Stomach (tissue), 4 donors: ENCODE measurements around the gene VGLL2.

Experiments
- EP300 ChIP-seq: sonication (generic); formaldehyde crosslinking; IDR thresholded peaks from one replicate; pipeline ENCODE4 v1.6.1; 2017; ENCODE audit warnings: antibody characterized with exemption
- POLR2A ChIP-seq, 4 donors: fragments of 450-650 bp; IDR thresholded peaks; one replicate each; pipeline ENCODE4 v1.6.1; 2016; ENCODE audit warnings: antibody characterized with exemption in 4 of 4, control low read depth in 2 of 4, mild to moderate bottlenecking in 1 of 4, moderate library complexity in 1 of 4
- TF ChIP-seq, protein P1 (sequence below), 7 experiments: fragments of 450-650 bp in 4 of 7; fragments of 200-600 bp in 3 of 7; sonication (generic) in 3 of 7; IDR thresholded peaks; one replicate each; pipeline ENCODE4 v1.5.1; 2016 to 2019; ENCODE audit warnings: antibody characterized with exemption in 7 of 7, control low read depth in 2 of 7, mild to moderate bottlenecking in 1 of 7

- TF ChIP-seq, protein P1, sequence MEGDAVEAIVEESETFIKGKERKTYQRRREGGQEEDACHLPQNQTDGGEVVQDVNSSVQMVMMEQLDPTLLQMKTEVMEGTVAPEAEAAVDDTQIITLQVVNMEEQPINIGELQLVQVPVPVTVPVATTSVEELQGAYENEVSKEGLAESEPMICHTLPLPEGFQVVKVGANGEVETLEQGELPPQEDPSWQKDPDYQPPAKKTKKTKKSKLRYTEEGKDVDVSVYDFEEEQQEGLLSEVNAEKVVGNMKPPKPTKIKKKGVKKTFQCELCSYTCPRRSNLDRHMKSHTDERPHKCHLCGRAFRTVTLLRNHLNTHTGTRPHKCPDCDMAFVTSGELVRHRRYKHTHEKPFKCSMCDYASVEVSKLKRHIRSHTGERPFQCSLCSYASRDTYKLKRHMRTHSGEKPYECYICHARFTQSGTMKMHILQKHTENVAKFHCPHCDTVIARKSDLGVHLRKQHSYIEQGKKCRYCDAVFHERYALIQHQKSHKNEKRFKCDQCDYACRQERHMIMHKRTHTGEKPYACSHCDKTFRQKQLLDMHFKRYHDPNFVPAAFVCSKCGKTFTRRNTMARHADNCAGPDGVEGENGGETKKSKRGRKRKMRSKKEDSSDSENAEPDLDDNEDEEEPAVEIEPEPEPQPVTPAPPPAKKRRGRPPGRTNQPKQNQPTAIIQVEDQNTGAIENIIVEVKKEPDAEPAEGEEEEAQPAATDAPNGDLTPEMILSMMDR (IDR thresholded peaks at IDR 0.05), result no peak
- TF ChIP-seq EP300, result no peak
- no peak for TF ChIP-seq POLR2A (IDR thresholded peaks at IDR 0.05)
Observed at GRCh38 chr6:117237561-117237960, 27.8 kb upstream of the VGLL2 start.
